GM12892 (cell line): ENCODE results near the gene GRK1.

Experiments
- POLR2A ChIP-seq: IDR thresholded peaks from 2 replicates; pipeline ENCODE4 v1.6.1; 2011; ENCODE audit warnings: low read depth, low read length, control low read depth
- POLR2AphosphoS5 ChIP-seq: IDR thresholded peaks from 2 replicates; pipeline ENCODE4 v1.6.1; 2011; ENCODE audit warnings: low read depth, low read length, control low read depth
- TAF1 ChIP-seq: IDR thresholded peaks from 2 replicates; pipeline ENCODE4 v1.6.1; 2011; ENCODE audit warnings: low read depth, mild to moderate bottlenecking, control low read depth, low read length, borderline replicate concordance

GRCh38 chr13:113659337-113659736 is 7.7 kb upstream of the GRK1 start:
- TF ChIP-seq TAF1 (no peak), POLR2A (no peak), POLR2AphosphoS5 (no peak)
